Uterus (tissue), 4 donors: ENCODE measurements around the gene PARD6A. TPM values are rescaled to one million over a fixed set of nuclear protein-coding genes. Genes with fewer than 3 reads are reported as not detected.

Source experiments
- DNase-seq, 2 donors: peaks; one replicate each; pipeline ENCODE4 v3.0.0-alpha.2; 2019 to 2020
- H3K27ac ChIP-seq, 2 donors: fragments of 200-600 bp; sonication (generic); 1 replicate in 1 of 2; 2 replicates in 1 of 2; pipeline ENCODE4 v1.5.1; 2016 to 2018
- H3K27me3 ChIP-seq, 2 donors: fragments of 200-600 bp; sonication (generic); one replicate each; pipeline ENCODE4 v1.5.1; 2018 to 2019; ENCODE audit warnings: control low read depth in 1 of 2
- H3K36me3 ChIP-seq, 2 donors: fragments of 200-600 bp; sonication (generic); one replicate each; pipeline ENCODE4 v1.5.1; 2019; ENCODE audit warnings: control low read depth in 1 of 2
- H3K4me1 ChIP-seq, 2 donors: fragments of 200-600 bp; sonication (generic); one replicate each; pipeline ENCODE4 v1.5.1; 2018 to 2019; ENCODE audit warnings: control low read depth in 1 of 2
- H3K4me3 ChIP-seq, 2 donors: fragments of 200-600 bp; sonication (generic); 1 replicate in 1 of 2; 2 replicates in 1 of 2; pipeline ENCODE4 v1.5.1; 2018 to 2019; ENCODE audit warnings: mild to moderate bottlenecking in 1 of 2
- H3K9me3 ChIP-seq, 2 donors: fragments of 200-600 bp; sonication (generic); one replicate each; pipeline ENCODE4 v1.5.1; 2019; ENCODE audit warnings: control low read depth in 1 of 2
- POLR2A ChIP-seq, 2 donors: fragments of 450-650 bp; IDR thresholded peaks; one replicate each; pipeline ENCODE4 v1.6.1; 2016; ENCODE audit warnings: antibody characterized with exemption in 2 of 2, mild to moderate bottlenecking in 1 of 2, moderate library complexity in 1 of 2
- intact Hi-C: fragments of 100-400 bp; cut with DNase I; formaldehyde crosslinking; loops from one replicate; pipeline ENCODE4 v1.15.1; 2023; ENCODE audit warnings: low total_unique reads
- total RNA-seq, 4 donors: library from RNA; depleted of rRNA in 3 of 4; stranded (reverse); fragments of >200 nt in 3 of 4; gene quantifications; one replicate each; pipeline versions ENCODE4 v1.1.0 to v1.2.4, GENCODE V29; 2014 to 2023
- TF ChIP-seq, protein P1 (sequence below), 4 experiments: fragments of 200-600 bp in 2 of 4; fragments of 450-650 bp in 2 of 4; sonication (generic) in 2 of 4; IDR thresholded peaks; one replicate each; pipeline ENCODE4 v1.5.1; 2016 to 2019; ENCODE audit warnings: antibody characterized with exemption in 4 of 4, mild to moderate bottlenecking in 2 of 4, moderate library complexity in 1 of 4
- donor health status: DM: yes; HTN: yes; CAD: no.

PARD6A gene
- total RNA-seq, 4 donors from 2014 or later: 1.6 to 32.9 (median 7.9) TPM; not detected in 1

DNA sequence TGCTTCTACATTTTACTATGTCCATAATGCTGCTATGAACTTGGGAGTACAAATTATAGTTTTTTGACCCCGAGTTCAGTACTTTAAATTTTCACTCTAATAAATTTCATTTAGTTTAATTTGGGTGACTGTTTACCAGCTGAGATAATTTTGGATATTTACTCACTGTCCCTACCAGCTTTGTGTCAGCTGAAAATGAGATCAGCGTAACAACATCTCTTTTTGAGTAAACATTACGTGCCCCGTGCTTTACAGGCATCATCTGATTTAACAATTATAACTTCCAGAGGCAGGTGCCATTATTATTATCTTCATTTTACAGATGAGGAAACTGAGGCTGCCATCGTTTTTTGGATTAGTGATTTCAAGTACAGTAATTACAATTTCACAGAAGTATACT is 43.4 kb downstream of the PARD6A start:
- Histone ChIP-seq H3K4me1 (peaks cover 0 to 4% of the 10 kb centered on the region in 2 donors), H3K27me3 (no peaks in the 10 kb centered on the region), H3K9me3 (no peaks in the 10 kb centered on the region), H3K4me3 (no peak overlapping the region), H3K27ac (no peak overlapping the region), H3K36me3 (no peaks in the 10 kb centered on the region)
- TF ChIP-seq POLR2A (IDR thresholded peaks at IDR 0.05): no peak
- TF ChIP-seq, protein P1, sequence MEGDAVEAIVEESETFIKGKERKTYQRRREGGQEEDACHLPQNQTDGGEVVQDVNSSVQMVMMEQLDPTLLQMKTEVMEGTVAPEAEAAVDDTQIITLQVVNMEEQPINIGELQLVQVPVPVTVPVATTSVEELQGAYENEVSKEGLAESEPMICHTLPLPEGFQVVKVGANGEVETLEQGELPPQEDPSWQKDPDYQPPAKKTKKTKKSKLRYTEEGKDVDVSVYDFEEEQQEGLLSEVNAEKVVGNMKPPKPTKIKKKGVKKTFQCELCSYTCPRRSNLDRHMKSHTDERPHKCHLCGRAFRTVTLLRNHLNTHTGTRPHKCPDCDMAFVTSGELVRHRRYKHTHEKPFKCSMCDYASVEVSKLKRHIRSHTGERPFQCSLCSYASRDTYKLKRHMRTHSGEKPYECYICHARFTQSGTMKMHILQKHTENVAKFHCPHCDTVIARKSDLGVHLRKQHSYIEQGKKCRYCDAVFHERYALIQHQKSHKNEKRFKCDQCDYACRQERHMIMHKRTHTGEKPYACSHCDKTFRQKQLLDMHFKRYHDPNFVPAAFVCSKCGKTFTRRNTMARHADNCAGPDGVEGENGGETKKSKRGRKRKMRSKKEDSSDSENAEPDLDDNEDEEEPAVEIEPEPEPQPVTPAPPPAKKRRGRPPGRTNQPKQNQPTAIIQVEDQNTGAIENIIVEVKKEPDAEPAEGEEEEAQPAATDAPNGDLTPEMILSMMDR (IDR thresholded peaks at IDR 0.05): no peak
- DNase-seq: no peak
- intact Hi-C loops: no loop called here

DNA sequence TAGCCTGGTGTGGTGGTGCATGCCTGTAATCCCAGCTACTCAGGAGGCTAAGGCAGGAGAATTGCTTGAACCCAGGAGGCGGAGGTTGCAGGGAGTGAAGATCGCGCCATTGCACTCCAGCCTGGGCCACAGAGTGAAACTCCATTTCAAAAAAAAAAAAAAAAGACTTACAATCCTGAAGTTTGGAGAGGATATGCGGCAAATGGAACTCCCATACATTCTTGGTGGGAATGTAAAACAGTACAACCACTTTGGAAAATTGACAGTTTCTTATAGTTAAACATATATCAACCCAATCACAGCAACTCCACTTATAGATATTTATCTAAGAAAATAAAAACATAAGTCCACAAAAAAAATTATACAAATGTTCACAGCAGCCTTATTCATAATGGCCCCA is 46.5 kb downstream of the PARD6A start:
- Histone ChIP-seq H3K27me3 (no peaks in the 10 kb centered on the region), H3K36me3 (no peaks in the 10 kb centered on the region), H3K27ac (no peak overlapping the region), H3K4me1 (peaks cover 0 to 4% of the 10 kb centered on the region in 2 donors), H3K9me3 (no peaks in the 10 kb centered on the region), H3K4me3 (no peak overlapping the region)
- no peak for DNase-seq
- intact Hi-C loops: no loop called here
- TF ChIP-seq POLR2A (IDR thresholded peaks at IDR 0.05): no peak
- TF ChIP-seq, protein P1 (IDR thresholded peaks at IDR 0.05): no peak

DNA sequence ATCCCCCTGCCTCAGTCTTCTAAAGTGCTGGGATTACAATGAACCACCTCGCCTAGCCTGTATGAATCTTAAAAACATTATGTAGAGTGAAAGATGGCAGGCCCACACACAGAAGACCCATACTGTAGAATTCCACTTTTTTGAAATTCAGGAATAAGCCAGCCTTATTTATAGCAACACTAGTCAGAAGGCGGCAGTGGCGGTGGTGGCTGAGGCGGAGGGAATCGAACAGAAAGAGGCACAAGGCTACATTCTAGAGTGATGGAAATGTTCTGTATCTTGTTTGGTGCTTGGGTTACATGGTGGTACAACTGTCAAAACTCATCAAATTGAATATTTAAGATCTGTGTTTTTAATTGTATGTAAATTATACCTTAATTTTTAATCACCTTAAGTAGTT is 47.0 kb downstream of the PARD6A start:
- TF ChIP-seq, protein P1 (IDR thresholded peaks at IDR 0.05): no peak
- TF ChIP-seq POLR2A (IDR thresholded peaks at IDR 0.05): no peak
- H3K9me3 ChIP-seq: no peaks in the 10 kb centered on the region
- H3K27me3 ChIP-seq: no peaks in the 10 kb centered on the region
- H3K4me3 ChIP-seq: no peak overlapping the region
- intact Hi-C loops: no loop called here
- no peaks in the 10 kb centered on the region for H3K36me3 ChIP-seq
- no peak overlapping the region for H3K27ac ChIP-seq
- no peak for DNase-seq
- peaks cover 0 to 4% of the 10 kb centered on the region in 2 donors for H3K4me1 ChIP-seq

DNA sequence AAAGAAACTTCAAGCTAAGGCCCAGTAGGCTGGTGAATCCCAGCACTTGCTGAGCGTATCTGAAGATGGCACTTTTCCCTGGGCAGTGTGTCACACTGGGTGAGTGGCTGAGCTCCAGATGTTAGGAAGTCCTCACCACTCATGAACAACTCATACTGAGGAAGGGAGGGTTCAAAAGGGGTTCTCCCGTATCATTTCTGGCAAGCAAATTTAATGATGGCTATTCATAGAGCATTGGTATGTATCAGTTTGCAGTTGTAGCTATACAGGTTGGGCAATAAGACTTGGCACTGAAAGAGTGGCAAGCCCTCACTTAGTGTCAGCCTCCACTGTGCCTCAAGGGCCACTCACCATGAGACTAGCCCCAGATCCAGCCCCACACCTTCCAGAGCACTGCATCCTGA is 47.6 kb downstream of the PARD6A start:
- intact Hi-C loops: no loop called here
- Histone ChIP-seq H3K27ac (no peak overlapping the region), H3K4me1 (peaks cover 0 to 4% of the 10 kb centered on the region in 2 donors), H3K4me3 (no peak overlapping the region), H3K36me3 (no peaks in the 10 kb centered on the region), H3K9me3 (no peaks in the 10 kb centered on the region), H3K27me3 (no peaks in the 10 kb centered on the region)
- TF ChIP-seq POLR2A (IDR thresholded peaks at IDR 0.05): no peak
- TF ChIP-seq, protein P1 (IDR thresholded peaks at IDR 0.05): no peak
- DNase-seq: no peak

DNA sequence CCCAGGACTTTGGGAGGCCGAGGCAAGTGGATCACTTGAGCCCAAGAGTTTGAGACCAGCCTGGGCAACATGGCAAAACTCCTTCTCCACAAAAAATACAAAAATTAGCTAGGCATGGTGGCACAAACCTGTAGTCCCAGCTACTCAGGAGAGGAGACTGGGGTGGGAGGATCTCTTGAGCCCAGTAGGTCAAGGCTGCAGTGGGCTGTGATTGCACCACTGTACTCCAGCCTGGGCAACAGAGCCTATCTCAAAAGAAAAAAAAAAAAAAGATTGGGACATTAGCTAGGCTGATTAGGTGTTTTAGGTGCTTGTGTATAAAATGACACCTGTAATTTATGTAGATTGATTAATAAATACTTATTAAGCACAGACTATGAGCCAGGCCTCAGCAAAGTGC is 48.3 kb downstream of the PARD6A start:
- no peak overlapping the region for H3K4me3 ChIP-seq
- no peak for DNase-seq
- TF ChIP-seq, protein P1 (IDR thresholded peaks at IDR 0.05): no peak
- TF ChIP-seq POLR2A (IDR thresholded peaks at IDR 0.05): no peak
- intact Hi-C loops: no loop called here
- no peaks in the 10 kb centered on the region for H3K27me3 ChIP-seq
- peaks cover 0 to 4% of the 10 kb centered on the region in 2 donors for H3K4me1 ChIP-seq
- no peak overlapping the region for H3K27ac ChIP-seq
- H3K9me3 ChIP-seq: no peaks in the 10 kb centered on the region
- H3K36me3 ChIP-seq: no peaks in the 10 kb centered on the region
